ENCODE measurements around the gene SMARCA2.

DNA sequence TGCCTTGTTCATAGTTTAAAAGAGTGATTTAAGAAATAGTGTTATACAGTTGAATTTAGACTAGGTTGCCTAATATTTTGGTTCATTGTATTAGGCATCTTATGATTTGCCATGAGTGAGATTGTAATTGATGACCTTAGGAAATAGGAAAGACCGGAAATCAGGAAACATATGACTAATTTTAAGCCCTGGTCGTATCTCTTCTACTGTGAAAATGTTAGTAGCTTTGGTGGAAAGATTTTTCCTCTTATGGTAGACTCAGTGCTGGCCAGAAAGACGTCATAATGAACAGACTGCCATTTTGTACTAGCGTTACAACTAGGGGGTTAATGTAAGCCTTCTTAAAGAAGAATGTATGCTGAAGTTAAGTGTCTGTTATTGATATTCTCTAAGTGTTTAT is 21.7 kb downstream of the SMARCA2 start:
- TF ChIP-seq, protein P1, sequence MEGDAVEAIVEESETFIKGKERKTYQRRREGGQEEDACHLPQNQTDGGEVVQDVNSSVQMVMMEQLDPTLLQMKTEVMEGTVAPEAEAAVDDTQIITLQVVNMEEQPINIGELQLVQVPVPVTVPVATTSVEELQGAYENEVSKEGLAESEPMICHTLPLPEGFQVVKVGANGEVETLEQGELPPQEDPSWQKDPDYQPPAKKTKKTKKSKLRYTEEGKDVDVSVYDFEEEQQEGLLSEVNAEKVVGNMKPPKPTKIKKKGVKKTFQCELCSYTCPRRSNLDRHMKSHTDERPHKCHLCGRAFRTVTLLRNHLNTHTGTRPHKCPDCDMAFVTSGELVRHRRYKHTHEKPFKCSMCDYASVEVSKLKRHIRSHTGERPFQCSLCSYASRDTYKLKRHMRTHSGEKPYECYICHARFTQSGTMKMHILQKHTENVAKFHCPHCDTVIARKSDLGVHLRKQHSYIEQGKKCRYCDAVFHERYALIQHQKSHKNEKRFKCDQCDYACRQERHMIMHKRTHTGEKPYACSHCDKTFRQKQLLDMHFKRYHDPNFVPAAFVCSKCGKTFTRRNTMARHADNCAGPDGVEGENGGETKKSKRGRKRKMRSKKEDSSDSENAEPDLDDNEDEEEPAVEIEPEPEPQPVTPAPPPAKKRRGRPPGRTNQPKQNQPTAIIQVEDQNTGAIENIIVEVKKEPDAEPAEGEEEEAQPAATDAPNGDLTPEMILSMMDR (IDR thresholded peaks at IDR 0.05; ENCODE audit: low read depth, low read length): no peak
- no peak for TF ChIP-seq EZH2phosphoT487 (IDR thresholded peaks at IDR 0.05; ENCODE audit: low read depth)

All from OCI-LY3 (cell line).